IPS-NIHi11 (cell line): Measurements from ENCODE around the gene RRN3.
"Not testable (repeated sequence)": the region's sequence is repeated elsewhere in the genome, so short reads cannot be mapped to it uniquely, and the experiment has no call there.

Experiments
- DNase-seq: peaks from one replicate; pipeline ENCODE4 v3.0.0; 2012; ENCODE audit warnings: mixed read lengths, low spot score

Gene RRN3

GRCh38 chr16:15099366-15099909, 5.4 kb upstream of the RRN3 start:
- not testable (repeated sequence) for DNase-seq

GRCh38 chr16:15096583-15096972, 2.5 kb upstream of the RRN3 start:
- DNase-seq = not testable (repeated sequence)

- not testable (repeated sequence) for DNase-seq
Observed at GRCh38 chr16:15093571-15093954, 509 bp downstream of the RRN3 start.

DNA sequence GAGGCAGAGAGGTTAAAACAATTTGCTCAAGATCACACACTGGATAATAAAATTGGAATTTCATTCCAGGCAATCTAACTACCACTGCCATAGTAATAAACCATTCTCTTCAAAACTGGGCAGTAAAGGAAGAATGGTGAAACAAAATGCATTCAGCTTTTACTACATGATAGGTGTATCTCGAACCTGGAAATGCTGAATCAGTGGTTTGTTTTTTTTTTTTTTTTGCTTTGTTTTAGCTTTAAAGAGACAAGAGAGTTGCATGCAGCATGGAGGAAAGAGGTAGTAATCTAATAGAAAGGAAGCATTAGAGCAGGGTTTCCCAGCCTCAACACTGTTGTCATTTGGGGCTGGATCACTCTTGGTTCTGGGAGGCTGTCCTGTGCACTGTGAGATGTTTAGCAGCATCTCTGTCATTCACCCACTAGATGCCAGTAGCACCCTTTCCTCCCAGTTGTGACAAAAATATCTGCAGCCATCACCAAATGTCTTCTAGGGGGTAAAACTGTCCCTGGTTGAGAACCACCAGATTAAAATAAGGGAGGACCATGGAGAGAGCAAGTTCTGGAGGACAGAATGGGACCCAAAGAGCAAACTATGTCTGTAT, 3.3 kb downstream of the RRN3 start:
- not testable (repeated sequence) for DNase-seq

DNA sequence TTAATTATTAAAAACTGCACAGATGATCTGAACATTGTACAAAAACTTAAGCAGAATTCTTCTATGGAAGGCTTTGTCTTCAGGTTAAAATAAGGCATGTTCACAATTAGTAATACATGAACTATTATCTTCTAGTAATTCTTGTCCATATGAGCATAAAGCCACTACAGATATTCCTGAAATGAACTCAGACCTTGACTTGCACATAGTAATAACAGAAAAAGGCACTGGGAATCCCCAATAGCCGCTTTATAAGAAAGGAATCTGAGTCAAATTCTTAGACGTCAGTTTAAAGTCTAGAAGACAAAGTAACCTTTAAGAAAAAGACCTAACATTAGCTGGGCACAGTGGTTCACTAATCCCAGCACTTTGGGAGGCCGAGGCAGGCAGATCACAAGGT, 11.3 kb downstream of the RRN3 start:
- DNase-seq = not testable (repeated sequence)

DNA sequence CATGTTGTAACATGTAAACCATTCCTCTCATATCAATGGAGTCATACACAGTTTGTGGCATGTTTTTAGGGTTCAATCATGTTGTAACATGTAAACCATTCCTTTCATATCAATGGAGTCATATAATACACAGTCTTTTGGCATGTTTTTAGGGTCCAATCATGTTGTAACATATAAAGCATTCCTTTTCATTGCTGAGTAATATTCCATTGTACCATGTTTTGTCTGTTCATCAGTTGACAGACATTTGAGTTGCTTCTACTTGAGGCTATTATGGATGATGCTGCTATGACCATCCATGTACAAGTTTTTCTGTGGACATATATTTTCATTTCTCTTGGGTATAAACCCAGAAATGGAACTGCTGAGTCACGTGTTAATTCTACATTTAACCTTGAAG, 13.2 kb downstream of the RRN3 start:
- DNase-seq = not testable (repeated sequence)

- DNase-seq = not testable (repeated sequence)
Observed at GRCh38 chr16:15076161-15076560, 17.9 kb downstream of the RRN3 start.

GRCh38 chr16:15073101-15073500, 21.0 kb downstream of the RRN3 start:
- DNase-seq = no peak

DNA sequence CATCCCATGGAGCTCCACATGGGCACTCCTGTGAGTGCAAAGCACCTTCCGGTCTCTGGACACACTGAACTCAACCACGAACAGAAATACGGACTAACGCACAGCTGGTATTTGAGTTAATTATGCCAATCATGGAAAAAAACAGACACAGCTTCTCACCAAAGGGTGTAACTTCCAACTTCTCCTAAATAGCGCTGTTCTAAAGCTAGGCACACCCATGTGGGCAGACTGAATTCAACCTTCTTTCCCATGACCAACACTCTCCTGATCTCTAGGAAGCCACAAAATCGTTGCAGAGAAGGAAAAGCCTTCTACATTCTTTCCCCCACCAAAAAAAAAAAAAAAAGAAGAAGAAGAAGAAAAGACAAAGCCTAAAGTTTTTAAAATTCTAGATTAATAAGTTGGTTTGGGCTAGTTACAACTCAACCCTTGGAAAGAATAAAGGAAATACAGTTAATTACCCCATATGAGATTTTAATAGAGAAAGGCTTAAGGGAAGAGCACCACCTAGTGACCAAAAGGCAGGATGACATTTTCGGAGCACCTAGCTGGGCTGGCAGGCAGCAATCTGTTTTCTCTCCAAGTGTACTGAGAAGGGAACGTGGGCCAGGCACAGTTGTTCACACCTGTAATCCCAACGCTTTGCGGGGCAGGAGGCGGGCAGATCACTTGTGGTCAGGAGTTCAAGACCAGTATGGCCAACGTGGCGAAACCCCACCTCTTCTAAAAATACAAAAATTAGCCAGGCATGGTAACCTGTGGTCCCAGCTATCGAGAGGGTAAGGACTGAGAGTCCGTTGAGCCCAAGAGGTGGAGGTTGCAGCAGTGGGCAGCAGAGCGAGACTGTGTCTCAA, 21.9 kb downstream of the RRN3 start:
- not testable (repeated sequence) for DNase-seq

- not testable (repeated sequence) for DNase-seq
Observed at GRCh38 chr16:15071013-15071412, 23.1 kb downstream of the RRN3 start.

DNA sequence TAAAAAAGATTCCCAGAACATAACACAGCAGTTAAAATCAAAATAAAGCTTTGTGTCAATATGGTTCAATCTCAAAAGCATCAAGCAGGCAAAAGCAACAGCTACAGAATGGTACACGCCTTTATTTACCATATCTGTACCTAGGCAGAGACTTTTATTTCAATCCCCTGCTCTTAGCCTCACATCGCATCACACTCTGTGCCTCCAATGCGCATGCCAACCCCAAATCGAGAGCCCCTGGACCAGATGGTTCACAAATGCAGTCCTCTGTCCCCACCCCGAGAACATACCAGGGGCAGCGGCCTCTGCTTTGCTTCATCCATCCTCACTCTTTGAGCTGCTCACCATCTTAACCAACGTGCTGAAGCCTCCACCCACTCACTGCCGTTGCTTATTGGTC, 27.4 kb downstream of the RRN3 start:
- DNase-seq = not testable (repeated sequence)

GRCh38 chr16:15065961-15066360, 28.1 kb downstream of the RRN3 start:
- DNase-seq = not testable (repeated sequence)

GRCh38 chr16:15062085-15062810, 31.8 kb downstream of the RRN3 start:
- DNase-seq = not testable (repeated sequence)

DNA sequence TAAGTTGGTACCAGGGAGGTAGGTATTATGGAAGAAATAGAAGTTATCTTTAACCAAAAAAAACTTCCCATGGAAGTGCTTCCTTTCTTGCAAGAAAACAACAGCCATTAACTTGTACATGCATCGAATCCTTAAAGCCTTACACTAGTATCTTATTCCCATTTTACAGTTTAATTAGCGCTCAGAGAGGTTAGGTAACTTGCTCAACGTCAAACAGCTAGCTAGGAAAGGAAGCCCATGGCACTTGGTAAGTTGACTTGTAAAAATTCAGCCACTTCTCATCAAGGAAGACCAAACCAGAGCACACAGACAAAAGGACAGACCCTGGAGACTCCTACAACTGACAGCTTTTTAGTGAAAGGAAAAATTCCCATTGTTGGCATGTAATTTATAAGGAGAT, 34.7 kb downstream of the RRN3 start:
- DNase-seq = no peak

GRCh38 chr16:15057681-15058417, 36.2 kb downstream of the RRN3 start:
- DNase-seq = no peak

DNA sequence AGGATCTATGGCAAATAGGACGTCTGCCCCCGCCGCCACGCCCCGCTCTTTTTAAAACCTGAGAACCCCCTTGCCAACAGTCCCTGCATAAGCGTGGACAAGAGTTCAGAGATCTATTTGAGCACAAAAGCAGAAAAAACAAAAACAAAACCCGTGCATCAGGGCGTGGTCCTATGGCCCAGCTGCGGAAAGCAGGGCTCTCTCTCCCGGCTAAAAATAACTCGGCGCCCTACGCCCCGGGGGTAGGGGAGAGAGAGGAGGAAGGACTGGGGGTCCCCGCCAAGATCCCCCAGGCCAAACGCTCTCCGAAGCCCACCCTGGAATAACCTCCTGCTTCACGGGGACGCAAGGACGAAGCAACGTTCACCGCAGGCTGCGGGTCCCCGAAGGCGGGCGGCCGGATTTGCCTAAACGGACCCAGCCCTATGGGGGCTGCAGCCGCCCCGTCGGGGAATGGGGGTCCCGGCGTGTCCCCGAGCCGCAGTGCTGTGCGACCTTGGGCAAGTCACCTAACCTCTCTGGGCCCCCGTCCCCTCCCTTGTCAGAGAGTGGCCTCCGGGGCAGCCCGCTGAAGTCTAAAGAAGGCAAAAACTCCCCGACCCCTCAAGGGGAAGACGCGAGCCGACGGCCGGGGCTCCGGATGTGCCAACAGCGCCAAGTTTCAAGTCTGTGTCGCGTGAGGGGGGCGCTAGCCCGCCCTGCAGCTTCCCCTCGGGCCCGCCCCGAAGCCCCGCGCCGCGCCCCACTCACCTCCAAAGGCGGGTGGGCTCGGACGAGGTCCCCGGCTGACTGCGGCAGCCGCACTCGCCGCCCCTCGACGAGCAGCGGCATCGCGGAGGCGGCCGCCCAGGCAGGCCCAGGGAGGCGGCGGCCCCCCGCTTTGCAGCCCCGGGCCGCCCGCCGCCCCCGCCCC, 38.7 kb downstream of the RRN3 start:
- no peak for DNase-seq

DNA sequence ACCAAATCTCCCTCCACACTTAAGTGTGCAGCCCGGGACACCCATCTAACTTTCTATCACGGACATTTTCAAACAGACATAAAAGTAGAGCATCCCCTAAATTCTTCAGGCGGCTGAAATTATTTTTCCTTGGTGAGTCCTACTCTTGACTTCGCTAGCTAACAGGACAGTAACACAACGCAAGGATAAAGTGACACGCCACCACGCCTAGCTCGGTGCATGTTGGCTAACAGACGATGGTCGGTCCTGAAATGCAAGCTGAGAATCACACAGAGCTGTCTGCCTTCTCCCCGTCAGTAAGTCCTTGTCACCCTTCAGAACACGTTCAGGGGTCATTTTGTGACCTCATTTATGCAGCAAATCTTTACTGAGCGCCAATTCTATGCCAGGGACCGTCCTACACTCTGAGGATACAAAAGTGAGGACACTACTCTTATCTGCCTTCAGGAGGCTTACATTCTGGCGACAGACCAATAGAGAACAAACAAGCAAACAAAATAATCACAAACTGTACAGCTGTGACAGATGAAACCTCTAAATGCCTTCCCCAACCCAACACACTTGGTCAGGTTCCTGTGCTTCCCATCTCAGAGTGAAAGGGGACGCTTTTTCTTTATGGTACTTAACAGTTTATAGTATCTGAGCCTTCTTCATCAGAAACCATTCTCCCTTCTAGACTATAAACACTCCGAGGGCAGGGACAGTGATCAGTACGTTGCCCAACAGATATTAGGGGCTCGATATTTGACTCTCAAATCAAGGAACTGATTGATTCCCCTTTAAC, 39.5 kb downstream of the RRN3 start:
- no peak for DNase-seq

DNA sequence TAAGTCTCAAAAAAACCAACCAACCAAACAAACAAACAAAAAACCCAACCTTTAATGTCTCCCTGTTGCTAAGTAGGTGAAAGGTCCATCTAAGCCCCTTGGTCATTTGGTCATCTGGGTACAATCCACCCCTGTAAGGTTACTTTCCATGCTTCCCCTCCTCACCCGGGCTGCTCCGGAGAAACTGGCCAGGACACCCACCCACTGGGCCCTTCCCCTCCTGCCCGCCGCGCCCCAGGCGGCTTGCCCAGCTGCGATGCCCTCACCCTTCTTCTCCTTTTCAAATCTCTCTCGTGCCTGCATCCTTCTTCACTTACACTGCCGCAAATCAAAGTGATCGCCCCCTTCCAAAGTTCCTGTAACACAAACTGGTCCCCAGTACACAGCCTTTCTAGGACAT, 40.2 kb downstream of the RRN3 start:
- no peak for DNase-seq

- DNase-seq = no peak
Observed at GRCh38 chr16:15052747-15053476, 41.2 kb downstream of the RRN3 start.
